HG03469 (cell line): ENCODE measurements around the gene UROC1.

Experiments used
- ATAC-seq: cut with Tn5 transposase; IDR thresholded peaks from one replicate; pipeline ENCODE4 v1.9.1; 2021; ENCODE audit warnings: mild to moderate bottlenecking, moderate library complexity, moderate number of reproducible peaks; ENCODE audit not compliant: unreplicated experiment

Gene UROC1

DNA sequence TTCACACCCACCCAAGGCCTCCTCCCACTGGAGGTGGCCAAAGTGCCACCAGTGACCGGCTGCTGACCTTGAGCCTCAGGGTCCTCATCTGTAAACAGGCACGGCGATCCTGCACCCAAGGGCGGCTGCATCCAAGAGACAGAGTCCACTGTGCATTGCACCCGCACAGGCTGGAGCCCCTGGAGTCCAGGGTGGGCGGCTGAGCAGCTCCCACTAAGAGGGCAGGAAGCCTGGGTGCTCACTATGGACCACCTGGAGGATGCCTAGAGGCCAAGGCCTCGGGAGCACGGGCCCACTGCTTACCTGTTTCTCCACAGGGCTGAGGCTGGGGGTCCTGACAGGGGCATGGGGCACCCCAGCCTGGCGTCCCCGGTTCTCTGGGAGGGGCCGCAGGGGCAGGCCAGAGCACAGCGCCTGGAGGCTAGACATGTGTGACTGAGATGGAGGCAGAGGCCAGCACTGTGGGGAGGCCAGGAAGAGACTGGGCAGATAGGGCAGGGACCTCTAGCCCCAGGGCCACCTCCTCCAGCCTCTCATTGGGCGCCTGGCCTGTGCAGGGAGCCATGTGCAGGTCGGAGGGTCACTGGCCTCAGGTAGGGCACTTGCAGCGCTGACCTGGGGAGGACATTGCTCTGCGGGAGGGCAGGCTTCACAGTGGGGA lies at the start of gene UROC1:
TSS of gene UROC1 (minus strand) at position 483 of the 661 bp plus-strand sequence. CDS start at position 429, 54 bp downstream.
- no peak for ATAC-seq

DNA sequence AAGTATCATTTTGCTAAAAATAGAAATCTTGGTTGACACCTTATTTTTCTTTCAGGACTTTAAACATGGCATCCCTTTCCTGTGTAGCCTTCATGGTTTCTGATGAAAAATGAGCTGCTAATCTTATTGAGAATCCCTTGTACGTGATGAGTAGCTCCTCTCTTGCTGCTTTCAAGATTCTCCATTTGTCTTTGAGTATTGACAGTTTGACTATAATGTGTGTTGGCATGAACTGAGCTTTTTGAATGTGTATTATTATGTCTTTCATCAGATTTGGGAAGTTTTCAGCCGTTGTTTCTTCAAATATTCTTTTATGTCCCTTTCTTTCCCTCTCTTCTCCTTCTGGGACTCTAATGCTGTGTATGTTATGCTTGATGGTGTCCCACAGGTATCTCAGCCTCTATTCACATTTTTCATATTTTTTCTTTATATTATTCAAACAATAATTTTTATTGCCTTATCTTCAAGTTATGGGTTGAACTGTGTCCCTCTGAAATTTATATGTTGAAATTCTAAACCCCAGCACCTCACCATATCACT lies 45.2 kb upstream of the UROC1 start:
- no peak for ATAC-seq

DNA sequence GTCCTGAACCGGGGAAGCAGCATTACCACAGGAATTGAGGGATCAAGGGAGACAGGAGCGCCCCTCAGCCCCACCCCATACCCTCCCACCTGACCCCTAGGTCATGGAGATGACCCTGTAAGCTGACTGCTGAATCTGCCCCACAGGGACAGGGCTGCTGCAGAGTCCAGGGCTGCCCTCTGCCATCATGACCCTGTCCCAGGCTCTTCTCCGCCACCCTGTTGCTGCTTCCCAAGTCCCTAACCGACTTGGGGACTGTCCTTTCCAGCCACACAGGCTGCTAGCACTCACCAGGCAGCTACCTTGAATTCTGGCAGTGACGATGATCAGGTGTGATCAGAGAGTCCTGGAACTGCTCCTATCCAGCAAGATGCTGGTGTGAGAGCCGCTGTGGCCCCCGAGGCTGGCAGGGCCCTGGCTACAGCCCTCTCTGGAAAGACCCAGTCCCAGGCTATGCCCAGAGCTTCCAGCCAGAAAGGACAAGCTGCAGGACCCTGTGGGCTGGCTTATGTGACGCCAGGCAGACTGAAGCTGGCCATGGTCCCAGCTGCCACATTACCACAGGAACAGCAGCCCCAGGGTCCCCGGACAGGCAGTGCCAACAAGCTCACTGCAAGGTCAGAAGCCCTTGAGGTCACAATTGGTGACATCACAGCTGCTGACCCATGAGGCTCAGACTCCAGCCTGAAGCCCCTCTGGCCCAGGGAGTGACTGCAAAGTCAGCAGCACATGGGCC lies 40.9 kb upstream of the UROC1 start, which contains the start of gene C3orf22:
TSS of gene C3orf22 (minus strand) at position 597 of the 736 bp plus-strand sequence. CDS start 5,542 bp downstream, outside the sequence.
- ATAC-seq = no peak

DNA sequence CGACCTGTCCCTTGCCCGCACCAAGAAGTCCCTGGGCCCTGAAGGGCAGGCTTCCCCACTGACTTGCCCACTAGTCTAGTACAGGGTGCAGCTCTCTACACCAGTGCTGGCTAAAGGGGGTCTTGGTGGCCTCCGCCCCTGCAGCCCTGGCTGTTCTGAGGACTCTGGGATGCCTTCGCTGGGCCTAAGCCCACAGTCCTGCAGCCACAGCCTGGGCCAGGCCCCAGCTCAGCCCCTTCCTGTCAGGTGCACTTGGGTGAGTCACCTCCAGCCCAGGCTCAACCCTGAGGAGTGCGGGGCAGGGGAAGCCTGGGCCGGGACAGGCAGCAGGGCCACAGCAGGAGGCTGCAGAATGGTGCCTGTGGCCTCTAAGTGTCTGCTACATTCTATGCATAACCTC lies 40.2 kb upstream of the UROC1 start:
- no peak for ATAC-seq

DNA sequence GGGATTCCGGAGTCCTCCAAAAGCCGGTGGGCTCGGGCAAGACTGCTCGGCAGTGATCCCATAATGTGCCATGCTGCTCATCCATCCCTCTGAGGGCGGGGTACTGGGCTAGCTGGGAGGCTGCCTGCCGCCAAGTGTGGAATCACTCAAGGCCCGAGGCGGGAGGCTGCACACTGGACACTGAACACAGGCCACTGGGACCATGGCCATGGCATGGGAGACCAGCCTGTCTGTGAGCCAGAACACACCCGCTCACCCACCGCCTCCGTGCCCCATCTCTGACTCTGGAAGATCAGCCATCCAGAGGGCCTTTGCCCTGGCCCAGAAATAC lies 39.8 kb upstream of the UROC1 start:
- ATAC-seq = no peak

DNA sequence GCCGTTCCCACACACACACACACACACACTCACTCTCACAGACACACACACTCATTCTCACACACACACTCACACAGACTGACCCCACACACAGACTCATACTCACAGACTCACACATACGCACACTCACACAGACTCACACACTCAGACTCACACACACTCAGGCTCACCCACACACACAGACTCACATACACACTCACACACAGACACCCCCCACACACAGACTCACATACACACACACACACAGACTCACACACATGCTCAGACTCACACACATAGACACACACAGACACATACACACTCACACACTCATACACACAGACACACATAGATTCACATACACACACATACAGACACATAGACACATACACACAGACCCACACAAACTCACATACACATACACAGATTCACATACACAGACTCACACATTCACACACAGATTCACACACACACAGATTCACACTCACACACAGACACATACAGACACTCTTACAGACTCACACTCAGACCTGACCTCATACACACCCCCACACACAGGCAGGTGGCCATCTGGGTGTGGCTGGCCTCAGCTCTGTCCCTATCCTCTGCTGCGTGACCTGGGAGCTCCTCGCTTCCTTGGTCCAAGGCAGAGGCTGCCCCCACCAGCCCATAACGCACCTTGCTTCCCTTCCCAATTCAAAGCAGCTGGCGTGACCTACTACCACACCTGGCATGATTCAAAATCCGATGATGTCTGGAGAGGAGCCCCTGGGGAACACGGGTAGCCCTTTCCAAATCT lies 39.3 kb upstream of the UROC1 start:
- ATAC-seq = no peak

DNA sequence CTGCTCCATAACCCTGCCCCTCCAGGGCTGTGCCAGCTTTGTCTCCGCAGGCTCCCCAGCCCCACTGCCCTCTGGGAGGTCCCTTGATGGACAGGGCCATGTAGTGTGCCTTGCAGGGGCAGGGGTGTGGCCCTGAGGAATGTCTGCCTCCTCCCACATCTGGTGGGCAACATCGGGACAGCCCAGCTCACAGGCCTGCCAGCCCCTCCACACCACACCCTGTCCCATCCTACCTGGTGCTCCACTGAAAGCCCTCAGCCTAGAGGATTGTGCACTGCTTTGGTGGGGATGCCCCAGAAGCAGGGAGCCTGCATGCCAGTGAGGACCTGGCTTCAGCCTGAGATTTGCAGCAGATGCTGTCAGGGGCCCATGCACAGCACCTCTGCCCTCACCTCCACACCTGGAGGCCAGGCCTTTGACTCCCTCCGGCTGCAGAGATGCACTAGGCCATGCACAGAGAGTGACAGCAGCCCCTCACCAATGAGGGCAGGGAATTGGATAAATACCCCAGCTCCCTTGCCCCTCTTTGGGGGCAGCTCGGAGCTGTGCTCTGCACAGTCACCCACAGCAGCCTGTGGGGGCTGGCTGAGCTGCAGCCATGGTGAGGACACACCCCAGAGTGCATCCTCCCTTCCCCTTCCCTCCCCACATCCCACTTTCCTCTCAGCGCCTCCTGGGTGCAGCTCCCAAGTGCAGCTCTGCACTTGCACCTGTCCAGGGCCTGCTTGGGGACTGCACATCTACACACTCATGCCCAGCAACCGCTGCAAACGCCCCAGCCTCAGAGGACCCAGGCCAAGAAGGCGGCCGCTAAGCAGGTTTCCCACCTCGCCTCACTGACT lies 38.4 kb upstream of the UROC1 start:
- no peak for ATAC-seq

DNA sequence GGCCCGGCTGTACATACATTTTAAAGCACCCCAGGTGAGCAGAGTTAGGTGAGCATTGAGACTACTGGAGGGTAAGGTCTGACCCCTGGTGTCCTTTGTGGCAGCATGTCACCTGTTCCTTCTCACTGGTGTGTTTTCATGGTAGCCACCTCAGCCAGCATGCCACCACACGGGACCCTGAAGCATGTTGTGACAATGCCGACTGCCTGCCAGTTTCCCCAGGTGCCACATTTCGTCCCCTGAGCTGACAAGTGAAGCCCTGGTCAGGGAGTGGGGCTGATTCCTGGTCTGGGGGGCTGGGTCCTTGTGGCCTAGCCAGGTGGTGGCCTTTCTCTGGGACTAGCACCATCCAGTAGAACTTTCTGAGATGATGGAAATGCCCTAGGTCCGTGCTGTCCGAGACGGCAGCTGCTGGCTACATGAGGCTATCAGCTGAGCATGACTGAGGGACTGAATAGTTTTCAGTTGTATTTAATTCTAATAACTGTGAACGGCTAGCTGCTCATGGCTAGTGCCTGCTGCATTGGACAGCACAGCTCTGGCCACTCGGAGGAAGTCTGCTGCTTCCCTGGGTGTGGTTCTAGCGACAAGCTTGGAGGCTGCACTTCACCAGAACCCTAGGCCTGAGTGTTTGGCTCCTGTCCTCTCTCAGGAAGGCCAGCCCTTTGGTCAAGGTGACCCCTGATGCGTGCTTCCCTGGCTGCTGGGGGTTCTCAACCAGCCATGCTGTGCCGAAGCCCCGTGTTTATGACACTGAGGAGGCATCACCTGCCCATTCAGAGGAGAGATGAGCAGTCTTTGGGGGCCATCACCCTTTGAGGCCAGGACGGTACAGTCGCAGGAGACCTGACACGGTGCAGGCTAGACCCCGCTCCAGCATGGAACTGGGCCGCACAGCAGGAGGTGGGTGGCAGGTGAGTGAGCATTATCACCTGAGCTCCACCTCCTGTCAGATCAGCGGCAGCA lies 37.3 kb upstream of the UROC1 start:
- ATAC-seq = no peak

DNA sequence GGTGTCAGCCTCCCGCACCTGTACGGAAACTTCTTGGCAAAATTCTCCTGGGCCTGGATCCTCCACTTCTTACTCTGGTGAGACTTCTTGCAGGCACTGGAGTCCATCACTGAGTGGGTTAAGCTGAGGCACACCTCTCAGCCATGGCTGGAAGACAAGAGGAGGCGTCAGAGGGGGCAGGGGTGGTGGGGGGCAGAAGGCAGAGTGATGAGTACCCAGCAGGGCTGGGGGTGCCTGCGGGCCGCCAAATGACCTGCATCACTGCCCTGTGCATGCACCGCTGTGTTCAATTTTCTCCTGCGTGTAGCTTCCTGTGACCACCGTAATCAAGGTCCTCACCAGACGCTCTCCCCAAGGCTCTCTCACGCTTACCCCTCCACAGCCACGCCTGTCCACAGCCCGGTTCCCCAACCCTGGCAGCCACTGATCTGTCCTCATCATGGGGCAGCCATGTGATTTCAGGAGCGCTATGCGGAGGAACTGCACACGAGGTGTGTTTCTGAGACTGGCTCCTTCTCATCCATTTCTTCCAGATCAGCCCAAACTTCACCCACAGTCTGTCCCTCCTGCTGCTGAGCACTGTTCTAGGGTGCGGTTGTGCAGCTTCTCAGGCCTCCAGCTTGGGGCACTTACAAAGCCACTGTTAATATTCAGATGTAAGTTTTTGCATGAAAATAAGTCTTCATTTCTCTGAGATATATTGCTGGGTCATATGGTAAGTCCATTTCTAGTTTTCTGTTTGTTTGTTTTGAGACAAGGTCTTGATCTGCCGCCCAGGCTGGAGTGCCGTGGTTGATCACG lies 35.9 kb upstream of the UROC1 start:
- ATAC-seq = no peak

DNA sequence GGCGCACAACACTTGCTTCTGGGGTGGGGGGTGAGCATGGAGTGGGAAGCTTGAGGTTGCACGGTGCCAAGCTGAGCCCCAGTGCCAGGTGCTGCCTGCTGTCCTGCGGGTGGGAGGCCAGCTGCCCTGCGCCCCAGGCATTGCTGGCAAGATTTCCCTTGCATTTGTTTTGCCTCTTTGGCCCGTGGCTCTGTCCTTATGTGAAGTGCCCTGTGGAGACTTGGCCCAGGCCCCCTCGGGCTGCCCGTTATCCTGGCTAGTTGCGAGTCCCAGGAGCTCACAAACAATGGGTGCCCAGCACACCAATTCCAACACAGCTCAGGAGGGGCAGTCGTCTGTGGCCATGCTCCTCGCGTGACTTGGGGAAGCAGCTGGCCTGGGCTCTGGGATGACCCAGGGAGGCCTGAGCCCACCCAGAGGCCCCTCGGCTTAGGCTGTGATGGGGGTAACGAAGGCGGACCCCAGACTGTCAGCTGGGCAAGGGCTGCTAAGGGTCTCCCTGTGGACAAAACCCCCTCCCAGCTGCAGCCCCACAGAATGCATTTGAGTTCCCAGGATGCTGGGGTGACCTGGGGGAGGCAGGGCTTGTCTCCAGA lies 35.2 kb upstream of the UROC1 start:
- ATAC-seq = no peak

DNA sequence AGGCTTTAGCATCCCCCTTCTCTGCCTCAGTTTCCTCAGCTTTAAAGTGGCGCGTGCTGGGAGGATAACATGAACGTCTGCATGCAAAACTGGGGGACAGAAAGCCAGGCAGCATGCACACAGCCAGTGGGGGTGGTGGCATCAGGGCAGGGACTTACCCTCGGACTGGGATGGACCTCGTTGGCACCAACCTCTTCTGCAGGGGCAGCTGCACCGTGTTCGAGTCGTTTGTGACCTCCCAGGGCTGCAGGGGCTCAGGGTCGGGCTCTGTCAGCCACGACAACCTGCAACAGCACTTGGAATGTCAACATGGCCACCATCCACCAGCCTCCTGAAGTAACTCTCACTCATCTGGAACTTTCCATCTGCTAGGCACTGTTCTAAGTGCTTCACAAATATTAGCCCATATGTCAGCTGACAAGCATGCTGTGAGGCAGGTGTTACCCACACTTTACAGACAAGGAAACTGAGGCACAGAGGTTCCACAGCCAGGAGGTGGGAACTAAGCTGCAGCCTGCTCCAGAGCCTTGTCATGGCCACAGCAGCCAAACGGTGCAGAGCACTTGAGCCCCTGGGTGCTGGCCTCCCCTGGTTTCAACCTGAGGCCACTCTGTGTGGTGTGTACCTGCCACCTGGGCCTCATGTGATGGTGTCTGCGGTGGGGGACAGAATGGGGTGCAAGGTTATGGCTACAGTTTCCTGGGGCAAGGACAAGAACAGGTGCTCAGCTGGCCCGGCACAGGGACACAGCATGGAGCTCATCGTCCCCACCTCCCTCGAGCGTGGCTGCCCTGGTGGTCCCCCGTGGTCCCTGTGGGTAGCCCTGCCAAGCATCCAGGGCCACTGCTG lies 34.5 kb upstream of the UROC1 start:
- ATAC-seq = no peak

DNA sequence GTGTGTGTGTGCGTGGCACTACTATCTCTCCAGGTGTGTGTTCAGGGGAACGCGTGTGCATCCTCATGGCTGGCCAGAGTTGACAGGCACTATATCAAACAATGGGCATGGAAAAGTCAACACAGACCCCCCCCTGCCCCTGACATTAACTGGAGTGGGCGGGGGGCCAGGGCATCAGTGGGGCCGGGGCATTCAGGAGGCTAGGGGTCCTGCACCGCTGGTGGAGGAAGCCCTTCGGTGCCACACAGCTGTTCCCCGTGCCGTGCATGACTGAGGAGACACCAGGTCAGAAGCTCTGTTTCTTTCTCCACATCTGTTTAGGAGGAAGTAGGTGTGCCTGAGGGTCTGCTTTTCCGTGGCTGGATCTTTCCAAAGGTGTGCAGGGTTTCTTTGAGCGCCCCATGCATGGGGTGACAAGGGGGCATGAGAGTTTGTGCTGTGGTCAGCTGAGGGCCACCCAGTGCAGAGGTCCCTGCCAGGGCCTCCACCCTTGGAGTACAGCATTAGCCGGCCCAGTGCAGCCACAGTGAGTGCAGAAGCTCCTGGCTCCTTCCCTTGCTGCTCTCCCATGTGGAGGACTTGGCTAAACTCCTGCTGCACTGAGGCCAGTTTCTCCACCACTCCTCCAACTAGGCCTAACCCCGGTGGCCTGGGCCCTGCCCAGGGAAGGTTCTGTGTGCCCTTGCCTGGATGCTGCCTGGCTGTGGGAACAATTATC lies 33.7 kb upstream of the UROC1 start:
- no peak for ATAC-seq

DNA sequence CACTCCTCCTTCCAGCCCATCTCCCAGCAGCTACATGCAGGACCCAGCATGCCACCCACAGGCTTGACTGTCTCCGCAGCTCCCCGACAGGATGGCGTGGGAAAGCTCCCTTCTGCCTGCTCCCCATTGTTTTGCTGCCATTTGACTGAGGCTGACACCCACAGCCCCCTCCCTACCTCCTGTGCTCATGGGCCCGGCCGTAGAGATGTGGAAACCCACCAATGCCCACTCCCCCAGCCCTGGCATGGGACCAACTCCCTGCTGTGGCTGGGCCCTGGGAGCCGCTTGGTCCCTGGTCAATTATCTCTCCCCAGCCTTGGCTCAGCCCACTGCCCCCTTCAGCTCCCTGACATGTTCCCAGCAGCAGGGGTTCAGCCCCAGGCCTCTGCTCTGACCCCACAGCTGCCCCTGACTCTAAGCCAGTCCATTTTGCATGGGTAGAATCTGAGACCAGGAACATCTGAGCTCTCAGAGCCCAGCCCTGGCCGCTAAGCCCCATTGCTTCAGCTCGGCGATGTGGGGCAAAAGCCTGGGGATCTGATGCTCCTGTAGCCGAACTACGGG lies 33.0 kb upstream of the UROC1 start:
- no peak for ATAC-seq

DNA sequence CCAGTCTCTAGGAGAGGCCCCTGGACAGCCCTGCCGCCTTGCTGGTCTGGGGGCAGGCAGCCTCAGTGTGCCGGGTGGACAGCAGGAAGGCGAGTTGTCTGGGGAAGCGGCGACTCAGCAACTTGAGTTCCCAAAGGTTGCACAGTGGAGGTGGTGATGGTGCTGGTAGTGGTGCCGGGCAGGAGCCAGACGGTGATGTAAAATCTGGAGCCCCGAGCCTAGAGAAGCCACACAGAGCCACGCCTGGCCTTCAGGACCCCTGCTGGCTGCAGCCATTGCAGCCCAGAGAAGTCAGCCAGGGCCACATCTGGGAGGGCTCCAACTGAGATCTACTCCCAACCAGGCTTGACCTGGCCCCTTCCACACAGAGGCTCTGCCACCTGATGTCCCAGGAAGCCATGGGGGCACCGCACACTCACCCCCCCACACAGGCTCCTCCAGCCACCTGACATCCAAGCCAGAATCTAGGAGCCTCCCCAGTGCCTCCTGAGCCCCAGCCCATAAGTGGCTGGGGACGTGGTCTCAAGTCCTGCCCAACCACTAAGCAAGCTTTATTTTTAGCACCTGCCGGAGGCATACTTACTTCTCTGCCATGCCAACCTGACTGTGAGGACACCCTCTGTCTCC lies 32.4 kb upstream of the UROC1 start:
- ATAC-seq = no peak

DNA sequence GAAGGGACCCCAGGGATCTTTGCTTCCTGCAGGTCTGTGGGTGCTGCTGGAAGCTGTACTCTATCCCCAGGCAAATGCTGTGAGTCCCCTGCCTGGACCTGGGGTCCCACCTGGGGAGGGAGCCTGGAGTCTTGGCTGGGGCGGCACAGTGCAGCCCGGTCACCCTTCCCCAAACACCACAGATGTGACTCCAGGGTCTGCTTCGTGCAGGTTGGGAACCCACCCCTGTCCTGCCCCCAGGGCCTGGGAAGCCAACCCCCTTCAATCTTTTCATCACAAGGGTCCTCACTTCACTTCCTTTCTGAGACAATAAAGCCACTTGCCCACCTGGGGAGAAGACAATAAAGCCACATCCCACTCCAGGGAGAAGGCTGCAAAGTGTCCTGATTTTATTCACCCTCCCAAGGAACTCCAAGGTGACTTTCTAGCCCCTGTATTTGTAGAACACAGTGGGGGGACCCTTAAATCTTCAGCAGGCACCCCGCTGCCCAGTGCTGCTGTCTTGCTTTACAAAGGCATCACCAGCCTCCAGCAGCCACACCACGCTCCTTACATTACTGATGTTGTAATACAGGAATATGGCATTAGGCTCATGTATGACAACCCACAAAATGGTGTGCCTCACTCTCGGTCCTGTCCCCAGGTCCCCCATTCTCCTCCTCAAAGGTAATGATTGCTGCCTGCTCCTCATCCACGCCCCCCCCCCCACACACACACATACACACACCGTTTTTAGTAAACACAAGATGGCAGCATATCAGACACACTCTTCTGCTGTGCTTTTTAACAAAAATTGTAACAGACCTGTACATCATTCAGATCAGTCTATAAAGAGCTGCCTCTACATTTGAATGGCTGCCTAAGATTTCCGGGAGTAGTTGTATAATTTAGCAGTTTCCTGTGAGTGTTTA lies 31.2 kb upstream of the UROC1 start:
- ATAC-seq = no peak
